Caki2 (cell line): ENCODE data around the gene VEZF1. TPM values are rescaled to one million over a fixed set of nuclear protein-coding genes. Genes with fewer than 3 reads are reported as not detected.
A peak's percentile ranks its signal among the peaks of the same experiment; 100 is the strongest.

ENCODE experiments used
- DNase-seq: peaks from one replicate; pipeline ENCODE4 v3.0.0-alpha.2; 2015; ENCODE audit warnings: low read depth
- in situ Hi-C: cut with HindIII; loops from 2 replicates; pipeline ENCODE4 v1.10.0; 2016; ENCODE audit warnings: low sequenced_read_pairs, low pct_unique_long_range_greater_than_20kb, mixed read lengths
- total RNA-seq: library from RNA; depleted of rRNA; stranded (reverse); fragments of >200 nt; shearing (Covaris generic); gene quantifications from 2 replicates; pipeline ENCODE4 v1.2.3, GENCODE V29; 2014; ENCODE audit warnings: low replicate concordance

The VEZF1 gene
- total RNA-seq, 1 experiment from 2014 or later: 44.0 TPM

DNA sequence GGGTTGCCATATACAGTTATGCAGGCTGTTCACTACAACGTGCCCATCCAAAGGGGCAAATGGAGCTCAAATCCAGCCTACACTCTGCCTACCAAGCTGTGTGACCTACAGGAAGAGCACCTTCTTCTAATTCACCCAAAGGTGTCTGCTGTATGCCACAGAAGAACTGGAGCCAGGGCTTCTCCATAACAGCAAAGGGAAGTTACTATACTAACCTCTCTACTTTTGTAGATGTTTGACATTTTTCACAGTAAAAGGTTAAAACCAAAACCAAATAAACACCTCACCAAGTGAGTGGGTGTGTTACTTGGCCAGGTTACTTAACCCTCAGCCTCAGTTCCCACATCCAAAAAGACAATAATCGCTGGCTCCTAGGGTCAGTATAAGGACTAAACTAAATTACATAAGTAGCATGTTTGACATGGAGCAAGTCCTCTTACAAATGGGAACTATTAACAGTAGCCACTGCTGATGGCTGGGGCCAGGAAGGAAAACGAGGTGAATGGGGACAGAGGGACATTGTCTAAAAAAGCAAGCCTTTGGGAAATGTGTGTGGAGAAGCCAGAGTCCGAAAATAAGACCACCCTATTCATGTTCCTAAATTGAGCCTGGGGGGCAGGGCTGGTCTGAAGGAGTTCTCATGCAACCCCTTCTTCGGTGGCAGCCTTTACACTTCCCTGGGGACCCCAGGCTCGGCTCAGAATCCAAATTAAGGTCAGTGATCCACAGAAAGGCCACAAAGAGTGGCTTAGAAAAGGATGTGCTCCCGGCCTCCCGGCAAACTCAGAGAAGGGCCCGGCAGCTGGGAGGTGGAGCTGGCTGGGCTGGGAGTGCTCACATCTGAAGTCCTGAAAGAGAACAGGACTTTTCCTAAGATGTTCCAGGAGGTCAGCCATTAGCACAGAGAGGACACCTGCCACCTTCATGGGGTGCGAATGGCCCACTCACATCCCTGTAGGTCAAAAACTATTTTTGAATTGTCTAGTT lies 46.4 kb downstream of the VEZF1 start:
- in situ Hi-C loops: no loop called here
- no peak for DNase-seq

DNA sequence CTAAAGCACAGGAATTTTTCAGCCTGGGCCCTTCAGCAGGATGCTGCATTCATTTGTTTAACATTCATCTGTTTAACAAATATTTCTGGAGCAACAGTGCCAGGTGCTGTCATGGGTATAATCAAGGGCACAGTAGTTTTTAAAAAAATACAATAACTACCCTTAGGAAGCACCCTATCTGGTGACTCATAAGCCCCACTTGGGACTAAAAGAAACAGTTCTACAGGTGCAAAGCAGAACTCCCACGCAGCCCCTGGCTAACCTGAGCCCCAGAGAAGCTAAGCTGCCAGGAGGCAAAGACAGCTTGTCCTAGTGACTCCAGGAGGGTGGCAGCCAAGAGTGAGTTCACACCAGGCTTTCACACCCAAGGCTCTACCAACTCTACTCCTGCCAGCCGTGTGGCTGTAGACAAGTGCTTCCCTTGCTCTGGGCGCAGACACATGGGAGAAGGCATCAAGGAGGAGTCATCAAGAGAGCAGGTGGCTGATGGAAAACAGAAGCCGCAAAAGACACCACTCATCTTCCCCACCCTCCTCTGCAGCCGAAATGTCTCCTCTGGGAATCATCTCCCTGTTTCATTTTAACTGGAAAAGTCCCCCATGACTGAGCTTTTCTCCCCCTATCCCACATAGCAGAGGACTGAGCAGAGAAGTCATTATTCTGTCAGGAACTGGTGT lies 47.3 kb downstream of the VEZF1 start:
- DNase-seq: no peak
- in situ Hi-C loops: no loop called here

DNA sequence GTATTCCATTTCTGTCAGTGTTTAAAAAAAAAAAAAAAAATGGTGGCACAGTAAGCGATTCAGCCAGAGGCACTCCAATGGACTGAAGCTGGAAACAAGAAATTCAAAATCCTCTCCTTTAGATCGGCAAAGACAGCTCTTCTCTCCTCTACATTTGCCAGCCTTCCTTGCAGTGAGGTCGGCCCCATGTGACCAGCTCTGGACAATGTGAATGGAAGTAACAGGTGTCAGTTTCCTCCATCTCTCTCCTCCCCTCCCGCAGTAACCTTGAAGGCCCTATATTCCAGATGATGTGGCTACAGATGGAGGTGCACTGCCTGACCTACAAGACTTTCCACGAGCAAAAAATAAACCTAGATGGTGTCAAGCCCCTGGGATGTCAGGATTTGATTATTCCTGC lies 47.8 kb downstream of the VEZF1 start:
- in situ Hi-C loops: no loop called here
- no peak for DNase-seq

DNA sequence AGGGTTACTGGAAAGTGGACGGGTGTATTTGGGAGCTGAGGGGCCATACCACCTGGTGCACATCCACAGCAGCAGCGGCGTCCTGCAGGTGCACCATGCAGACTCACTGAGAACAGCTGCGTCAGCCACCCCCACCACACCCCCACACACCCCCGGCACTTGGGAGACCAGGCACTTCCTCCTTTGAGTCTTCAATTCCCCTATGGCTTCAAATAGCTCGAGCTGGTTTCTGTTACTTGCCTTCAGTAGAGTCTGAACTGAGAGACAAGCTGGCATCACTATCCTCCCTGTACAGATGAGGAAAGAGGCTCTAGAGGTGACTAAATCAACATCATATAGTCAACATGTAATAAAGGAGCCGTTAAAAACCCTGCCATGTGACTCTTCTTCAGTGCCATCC lies 48.3 kb downstream of the VEZF1 start:
- in situ Hi-C loops: no loop called here
- no peak for DNase-seq

DNA sequence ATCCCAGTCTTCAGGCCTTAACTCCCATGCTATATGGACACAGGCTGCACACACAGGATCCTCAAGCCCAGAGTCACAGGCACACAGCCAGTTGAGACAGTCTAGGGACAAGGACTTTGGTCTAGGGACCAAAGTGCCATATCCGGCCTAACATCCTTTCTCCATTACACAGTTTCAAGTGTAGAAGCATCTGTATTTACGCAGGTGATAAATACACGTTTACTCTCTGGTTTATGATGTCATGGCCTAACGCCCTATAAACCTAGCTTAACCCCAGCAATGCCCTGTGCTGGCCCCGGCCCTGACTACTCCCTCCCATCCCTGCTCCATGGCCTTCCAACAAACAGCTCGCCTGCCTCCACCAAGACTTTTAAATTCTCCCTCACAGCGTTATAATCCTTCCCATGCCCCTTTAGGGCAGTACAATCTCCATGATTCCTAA lies 50.0 kb downstream of the VEZF1 start:
- DNase-seq: no peak
- in situ Hi-C loops: no loop called here

DNA sequence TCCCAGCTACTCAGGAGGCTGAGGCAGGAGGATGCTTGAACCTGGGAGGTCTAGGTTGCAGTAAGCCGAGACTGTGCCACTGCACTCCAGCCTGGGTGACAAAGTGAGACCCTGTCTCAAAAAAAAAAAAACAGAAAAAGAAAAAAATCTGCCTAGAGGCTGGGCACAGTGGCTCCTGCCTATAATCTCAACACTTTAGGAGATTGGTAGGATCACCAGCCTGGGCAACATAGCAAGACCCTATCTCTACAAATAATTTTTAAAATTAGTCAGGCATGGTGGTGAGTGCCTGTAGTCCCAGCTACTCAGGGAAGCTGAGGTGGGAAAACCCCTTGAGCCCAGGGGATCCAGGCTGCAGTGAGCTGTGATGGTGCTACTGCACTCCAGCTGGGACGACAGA lies 50.6 kb downstream of the VEZF1 start:
- DNase-seq: no peak

DNA sequence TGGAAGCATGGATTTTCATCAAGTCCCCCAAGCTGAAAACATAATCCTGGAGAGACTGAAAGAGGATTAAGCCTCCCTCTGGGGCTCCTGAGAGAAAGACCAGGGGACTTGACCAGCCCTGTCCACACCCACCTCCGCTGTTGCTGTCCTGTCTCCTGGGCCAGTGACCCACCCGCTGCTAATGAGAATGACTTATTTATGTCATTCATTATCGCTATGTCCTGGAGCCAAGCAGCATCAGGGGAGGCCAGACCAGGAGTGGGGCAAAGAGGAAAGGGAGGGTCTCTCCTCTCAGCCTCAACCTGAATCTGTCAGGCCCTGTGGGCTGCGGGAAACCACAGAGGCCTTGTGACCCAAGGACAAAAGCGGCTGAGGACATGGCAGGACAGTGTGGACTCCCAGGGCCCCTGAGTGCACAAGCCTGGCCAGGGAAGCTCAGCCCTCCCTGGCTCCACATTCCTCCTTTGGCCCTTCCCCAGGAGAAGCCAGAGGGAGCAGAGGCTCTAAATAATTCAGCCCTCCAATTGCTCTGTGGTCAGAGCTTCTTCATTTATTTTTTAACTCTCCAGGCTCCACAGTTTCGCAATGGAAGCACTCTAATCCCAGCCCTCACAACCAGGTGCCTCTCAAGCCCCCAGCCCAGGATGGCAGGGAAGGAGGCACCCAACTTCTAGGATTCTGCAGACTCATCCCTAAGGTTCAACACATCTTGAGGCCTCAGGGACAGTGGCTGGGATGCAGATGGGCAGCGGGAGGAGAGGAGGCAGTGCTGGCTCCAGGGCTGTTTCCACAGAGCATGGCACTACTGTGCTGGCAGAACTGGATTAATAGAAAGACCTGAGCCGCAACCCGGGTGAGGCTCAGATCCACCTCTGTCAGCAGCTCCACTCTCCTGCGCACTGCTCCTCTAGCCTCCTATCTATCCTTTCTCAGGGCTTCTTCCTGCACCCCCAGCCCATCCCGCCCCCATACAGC lies 51.9 kb downstream of the VEZF1 start:
- DNase-seq: peak; percentile 85
- in situ Hi-C loops: no loop called here

More for the DNA sequence above, 50.6 kb downstream of the VEZF1 start:
- in situ Hi-C loops: no loop called here

DNA sequence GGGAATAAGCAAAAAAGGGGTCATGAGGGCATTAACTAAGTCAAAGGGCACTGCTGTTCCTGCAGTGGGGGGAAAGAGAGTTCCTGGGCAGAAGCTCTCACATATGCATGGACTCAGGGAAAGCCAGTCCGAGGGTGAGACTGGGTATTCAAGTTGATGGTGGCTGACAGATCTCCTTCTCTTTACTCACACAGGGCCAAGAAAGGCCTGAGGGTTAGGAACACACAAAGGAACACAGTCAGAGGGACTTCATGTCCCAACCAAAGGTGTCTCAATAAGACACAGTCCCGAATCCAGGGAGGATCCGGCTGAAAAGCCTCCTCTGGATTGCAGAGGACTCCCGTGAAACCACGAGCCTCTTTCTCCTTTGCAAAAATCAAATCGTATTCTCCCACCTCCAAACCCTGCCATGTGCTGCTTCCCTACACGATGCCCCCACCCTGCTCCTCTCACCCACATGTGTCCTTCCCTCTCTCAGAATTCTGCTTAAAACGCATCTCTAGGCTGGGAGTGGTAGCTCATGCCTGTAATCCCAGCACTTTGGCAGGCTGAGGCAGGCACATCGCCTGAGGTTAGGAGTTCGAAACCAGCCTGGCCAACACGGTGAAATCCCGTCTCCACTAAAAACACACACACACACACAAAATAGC lies 56.4 kb downstream of the VEZF1 start:
- no peak for DNase-seq
- in situ Hi-C loops: no loop called here

DNA sequence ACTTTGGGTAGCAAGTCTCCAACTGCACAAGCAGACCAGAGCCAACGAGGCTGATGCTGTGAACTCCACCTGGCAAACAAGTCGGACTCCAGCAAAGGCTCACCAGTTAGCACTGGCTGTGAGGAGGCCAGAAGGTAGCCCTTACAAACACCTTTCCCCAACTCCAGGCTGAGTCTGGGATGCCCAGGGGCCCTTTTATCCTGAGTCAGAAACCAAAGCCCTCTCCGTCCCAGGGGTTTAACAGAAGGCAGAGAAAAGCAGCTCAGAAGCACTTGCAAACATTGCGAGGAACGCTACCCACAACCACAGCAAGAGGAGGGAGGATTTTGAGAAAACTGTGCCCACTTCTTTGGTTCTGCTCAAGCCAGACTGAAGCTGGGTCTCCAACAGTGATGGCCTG lies 57.8 kb downstream of the VEZF1 start:
- DNase-seq: no peak
- in situ Hi-C loops: no loop called here

DNA sequence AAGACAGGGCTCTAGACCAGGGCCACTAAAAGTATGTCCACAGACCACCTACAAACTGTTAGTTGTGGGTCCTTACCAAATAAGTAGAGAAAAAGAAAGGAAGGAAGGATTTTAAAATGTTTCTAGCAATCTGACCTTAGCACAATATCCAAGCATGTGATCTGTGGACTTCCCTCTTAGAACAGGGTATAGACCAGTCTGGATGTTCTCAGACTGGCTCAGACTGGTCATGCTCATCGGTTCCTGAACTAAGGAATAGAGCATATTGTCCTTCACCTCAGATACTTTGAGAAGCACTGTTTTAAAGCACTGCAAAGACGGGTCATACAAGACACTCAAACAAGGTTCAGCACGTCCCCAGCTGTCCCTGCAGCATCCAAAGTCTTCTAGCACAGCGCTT lies 58.7 kb downstream of the VEZF1 start:
- DNase-seq: no peak
- in situ Hi-C loops: loop anchor here (5.0 to 10.0 kb wide), 2 partner anchors 65 to 72 kb away; no protein-coding TSS in a partner anchor

DNA sequence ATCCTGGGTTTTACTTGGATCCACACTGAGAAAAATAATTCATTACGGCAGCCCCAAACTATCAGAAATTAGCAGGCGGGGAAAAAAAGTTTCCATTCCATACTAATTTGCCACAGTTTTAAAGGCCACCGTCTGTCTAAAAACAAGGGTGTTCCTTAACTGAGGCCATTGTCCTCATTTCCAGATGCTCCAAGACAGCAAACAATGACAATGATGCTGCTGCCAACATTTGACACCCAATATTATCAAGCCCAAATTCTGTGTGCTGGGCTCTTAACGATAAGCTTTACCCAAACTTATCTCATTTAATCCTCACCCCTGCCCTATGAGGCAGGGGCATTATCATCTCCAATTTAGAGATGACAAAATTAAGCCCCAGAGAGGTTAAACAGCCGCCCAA lies 59.1 kb downstream of the VEZF1 start:
- DNase-seq: no peak
- in situ Hi-C loops: loop anchor here (5.0 to 10.0 kb wide), 2 partner anchors 66 to 72 kb away; no protein-coding TSS in a partner anchor

DNA sequence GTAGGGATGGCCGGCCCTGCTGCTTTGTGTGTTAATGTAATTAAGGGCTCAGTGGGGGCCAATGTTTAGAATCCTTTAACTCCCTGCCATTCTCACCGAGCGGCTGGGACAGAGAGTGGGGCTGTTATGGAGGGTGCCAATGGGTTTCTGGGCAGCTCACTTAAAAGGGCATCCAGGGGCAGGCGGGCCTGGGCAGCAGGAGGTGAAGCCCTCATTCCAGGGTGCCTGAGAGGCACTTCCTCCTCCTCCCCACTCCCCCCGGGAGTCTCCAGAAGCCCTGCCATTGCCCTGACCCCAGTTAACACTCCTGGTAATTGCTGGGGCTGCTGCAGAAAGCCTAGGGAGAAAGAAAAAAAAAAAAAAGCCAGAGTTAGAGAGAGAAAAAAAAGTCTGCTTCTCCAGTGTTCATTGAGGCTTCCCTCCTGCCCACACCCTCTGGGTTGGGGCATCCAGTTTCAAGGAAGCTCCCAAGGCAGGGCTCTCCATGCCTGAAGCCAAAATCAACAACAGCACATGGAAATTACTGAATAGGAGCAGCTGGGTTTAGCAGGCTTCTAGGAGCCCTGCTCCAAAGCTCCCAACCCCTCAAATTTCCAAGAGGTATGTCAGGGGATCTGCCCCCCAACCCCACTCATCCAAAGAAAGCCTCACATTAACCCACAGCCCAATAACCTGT lies 60.9 kb downstream of the VEZF1 start:
- DNase-seq: peak; percentile 81
- in situ Hi-C loops: loop anchor here (5.0 to 10.0 kb wide), 2 partner anchors 68 to 70 kb away; no protein-coding TSS in a partner anchor

DNA sequence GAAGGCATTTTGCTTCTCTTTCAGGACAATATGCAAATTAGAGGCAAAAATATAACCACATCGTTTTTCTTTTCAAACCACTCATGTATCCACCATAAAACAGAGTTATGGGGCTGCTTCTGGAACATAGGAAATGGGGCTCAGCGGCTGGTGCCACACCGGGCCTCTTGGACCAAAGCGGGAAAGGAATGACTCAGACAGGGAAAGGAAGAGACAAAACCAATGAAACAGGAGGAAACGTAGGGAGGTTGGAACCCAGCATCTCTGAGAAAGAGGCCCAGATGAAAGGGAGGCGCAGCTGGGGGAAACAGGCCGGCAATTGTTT lies 61.4 kb downstream of the VEZF1 start:
- DNase-seq: no peak
- in situ Hi-C loops: loop anchor here (5.0 to 10.0 kb wide), 2 partner anchors 68 to 69 kb away; no protein-coding TSS in a partner anchor

DNA sequence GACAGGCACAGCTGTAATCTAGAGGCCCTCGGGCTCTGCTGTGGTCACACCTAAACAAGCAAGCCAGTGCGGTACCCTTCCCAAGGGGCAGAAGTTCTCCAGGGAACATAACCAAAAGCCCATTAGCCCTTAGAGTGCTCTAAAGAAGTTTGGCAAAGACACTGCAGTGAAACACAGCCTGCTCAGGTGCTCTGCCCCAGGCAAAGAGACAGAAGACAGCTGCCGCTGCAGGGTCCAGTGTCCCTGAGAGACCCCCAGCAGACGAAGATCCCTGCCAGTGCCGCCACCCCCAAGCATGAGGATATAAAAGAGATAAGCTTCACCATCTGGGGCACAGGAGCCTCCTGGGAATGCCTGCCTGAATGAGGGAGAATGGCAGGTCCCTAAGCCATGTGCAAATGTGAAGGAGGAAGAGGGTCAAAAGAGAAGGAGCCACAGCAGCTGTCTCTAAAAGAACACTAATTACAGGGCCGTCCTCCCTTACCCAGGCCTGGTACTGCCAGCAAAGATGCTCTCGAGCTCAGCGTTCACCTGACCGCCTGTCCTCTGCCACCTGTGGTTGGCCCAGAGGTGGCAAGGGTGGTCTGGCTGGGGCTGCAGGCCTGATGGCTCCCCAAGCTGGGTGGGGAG lies 62.6 kb downstream of the VEZF1 start:
- no peak for DNase-seq
- in situ Hi-C loops: loop anchor here (5.0 to 10.0 kb wide), 2 partner anchors 68 to 69 kb away; no protein-coding TSS in a partner anchor

DNA sequence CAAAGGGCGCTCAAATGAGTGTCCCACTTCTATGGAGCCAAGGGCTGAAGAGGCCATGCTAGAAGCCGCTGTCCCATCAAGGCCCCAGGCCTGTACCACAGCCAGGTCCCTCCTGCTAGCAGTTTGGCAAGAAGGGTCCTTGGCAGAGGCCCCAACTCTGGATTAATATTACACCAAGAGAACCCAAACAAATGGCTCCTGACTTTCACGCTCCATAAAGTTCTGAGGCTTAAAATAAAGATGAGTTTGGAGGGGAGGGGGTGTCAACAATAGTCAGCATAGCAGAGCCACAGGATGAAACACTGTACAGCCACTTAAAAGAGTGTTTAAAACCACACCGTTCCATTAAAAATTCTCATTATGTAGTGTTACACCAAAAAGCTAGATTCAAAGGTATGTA lies 63.4 kb downstream of the VEZF1 start:
- peak; percentile 63 for DNase-seq
- in situ Hi-C loops: loop anchor here (5.0 to 10.0 kb wide), 2 partner anchors 67 to 70 kb away; no protein-coding TSS in a partner anchor
